GM23338 (cell line): ENCODE data around the gene EPHB2. TPM values are rescaled to one million over a fixed set of nuclear protein-coding genes. Genes with fewer than 3 reads are reported as not detected.

ENCODE experiments used
- ATAC-seq: fragments of 200-7000 bp; cut with Tn5 transposase; 3 replicates; pipeline ENCODE4 v1.9.1; 2020
- DNase-seq: peaks from one replicate; pipeline ENCODE4 v3.0.0-alpha.2; 2015; ENCODE audit warnings: low spot score
- H2AFZ ChIP-seq: fragments of 200-600 bp; sonication (generic); 2 replicates; pipeline ENCODE4 v1.8.0; 2016; ENCODE audit warnings: antibody characterized with exemption, mild to moderate bottlenecking, moderate library complexity
- H3F3A ChIP-seq: fragments of 200-600 bp; sonication (generic); replicated peaks from 2 replicates; pipeline ENCODE4 v1.8.0; 2017; ENCODE audit warnings: antibody characterized with exemption, mixed run types, low read depth
- H3K27ac ChIP-seq: fragments of 200-600 bp; sonication (generic); 2 replicates; pipeline ENCODE4 v1.6.1; 2016; ENCODE audit warnings: low read depth
- H3K27me3 ChIP-seq: fragments of 200-600 bp; sonication (generic); 2 replicates; pipeline ENCODE4 v1.8.0; 2016; ENCODE audit warnings: mild to moderate bottlenecking, mixed run types, moderate library complexity; ENCODE audit not compliant: insufficient read depth
- H3K36me3 ChIP-seq: fragments of 200-600 bp; sonication (generic); 2 replicates; pipeline ENCODE4 v1.8.0; 2016; ENCODE audit warnings: mild to moderate bottlenecking; ENCODE audit not compliant: insufficient read depth
- H3K4me1 ChIP-seq: fragments of 200-600 bp; sonication (generic); 2 replicates; pipeline ENCODE4 v1.8.0; 2016; ENCODE audit warnings: mild to moderate bottlenecking, moderate library complexity; ENCODE audit not compliant: insufficient read depth
- H3K4me2 ChIP-seq: fragments of 200-600 bp; sonication (generic); 2 replicates; pipeline ENCODE4 v1.7.1; 2017; ENCODE audit warnings: mixed run types
- H3K4me3 ChIP-seq: fragments of 200-600 bp; sonication (generic); 2 replicates; pipeline ENCODE4 v1.6.1; 2016; ENCODE audit warnings: mixed run types
- H3K79me2 ChIP-seq: fragments of 200-600 bp; sonication (generic); replicated peaks from 2 replicates; pipeline ENCODE4 v1.8.0; 2017; ENCODE audit warnings: mild to moderate bottlenecking; ENCODE audit not compliant: insufficient read depth
- H3K9me2 ChIP-seq: fragments of 200-600 bp; sonication (generic); 2 replicates; pipeline ENCODE4 v1.8.0; 2017; ENCODE audit not compliant: insufficient read depth
- H4K20me1 ChIP-seq: fragments of 200-600 bp; sonication (generic); replicated peaks from 2 replicates; pipeline ENCODE4 v1.8.0; 2017; ENCODE audit warnings: mild to moderate bottlenecking; ENCODE audit not compliant: insufficient read depth
- H3K27ac Mint-ChIP-seq: 2 replicates; pipeline ENCODE4 v1.8.0; 2020; ENCODE audit warnings: inconsistent platforms, mild to moderate bottlenecking, moderate library complexity, mixed read lengths
- H3K27me3 Mint-ChIP-seq: 3 replicates; pipeline ENCODE4 v1.8.0; 2022; ENCODE audit warnings: low read depth, mild to moderate bottlenecking, moderate library complexity, mixed read lengths, inconsistent platforms; ENCODE audit not compliant: insufficient read depth, poor library complexity
- H3K36me3 Mint-ChIP-seq: 3 replicates; pipeline ENCODE4 v1.8.0; 2021; ENCODE audit warnings: low read depth, mild to moderate bottlenecking, inconsistent platforms, moderate library complexity, mixed read lengths
- H3K4me1 Mint-ChIP-seq: 3 replicates; pipeline ENCODE4 v1.8.0; 2020; ENCODE audit warnings: mild to moderate bottlenecking, inconsistent platforms, mixed read lengths
- H3K4me3 Mint-ChIP-seq: 3 replicates; pipeline ENCODE4 v1.8.0; 2021; ENCODE audit warnings: moderate library complexity, mild to moderate bottlenecking, inconsistent platforms, mixed read lengths
- H3K9me3 Mint-ChIP-seq: 3 replicates; pipeline ENCODE4 v1.8.0; 2020; ENCODE audit warnings: moderate library complexity, mild to moderate bottlenecking, inconsistent platforms, mixed read lengths
- CREB1 ChIP-seq: fragments of 250-450 bp; sonication (Bioruptor Pico); IDR thresholded peaks from 2 replicates; pipeline ENCODE4 v1.5.0; 2020; ENCODE audit warnings: low read depth, mild to moderate bottlenecking, moderate library complexity
- EZH2 ChIP-seq: fragments of 200-600 bp; sonication (generic); IDR thresholded peaks from one replicate; pipeline ENCODE4 v1.8.0; 2017; ENCODE audit warnings: antibody characterized with exemption, mild to moderate bottlenecking, low read depth; ENCODE audit not compliant: unreplicated experiment
- EZH2phosphoT487 ChIP-seq: fragments of 200-600 bp; sonication (generic); IDR thresholded peaks from one replicate; pipeline ENCODE4 v1.8.1; 2018; ENCODE audit warnings: antibody characterized with exemption; ENCODE audit not compliant: unreplicated experiment
- JUNB ChIP-seq: IDR thresholded peaks from one replicate; pipeline ENCODE4 v1.6.1; 2016; ENCODE audit warnings: antibody characterized with exemption; ENCODE audit not compliant: unreplicated experiment
- NANOG ChIP-seq: IDR thresholded peaks from 2 replicates; pipeline ENCODE4 v1.6.1; 2016; ENCODE audit warnings: antibody characterized with exemption, borderline replicate concordance
- POLR2AphosphoS5 ChIP-seq: IDR thresholded peaks from 2 replicates; pipeline ENCODE4 v1.6.1; 2016; ENCODE audit warnings: antibody characterized with exemption, low read depth
- STAT1 ChIP-seq: IDR thresholded peaks from one replicate; pipeline ENCODE4 v1.6.1; 2016; ENCODE audit warnings: antibody characterized with exemption; ENCODE audit not compliant: unreplicated experiment
- ZNF114 ChIP-seq: fragments of 250-450 bp; sonication (Bioruptor Pico); IDR thresholded peaks from 2 replicates; pipeline ENCODE4 v1.5.0; 2020; ENCODE audit warnings: mild to moderate bottlenecking, moderate library complexity
- ZNF331 ChIP-seq: fragments of 250-450 bp; sonication (Bioruptor Pico); IDR thresholded peaks from 2 replicates; pipeline ENCODE4 v1.5.0; 2020; ENCODE audit warnings: low read depth, mild to moderate bottlenecking, moderate library complexity
- ZNF462 ChIP-seq: fragments of 250-450 bp; sonication (Bioruptor Pico); IDR thresholded peaks from 2 replicates; pipeline ENCODE4 v1.5.0; 2020; ENCODE audit warnings: mild to moderate bottlenecking, moderate library complexity
- polyA plus RNA-seq: library from polyadenylated mRNA; unstranded; fragments of >200 nt; fragmentation: Nextera tagmentation; extraction: Ambion mirVana; gene quantifications from 2 replicates; pipeline ENCODE4 v1.2.1, GENCODE V29; 2016
- total RNA-seq: library from RNA; depleted of rRNA; stranded (reverse); fragments of >200 nt; shearing (Covaris generic); gene quantifications from 2 replicates; pipeline ENCODE4 v1.2.3, GENCODE V29; 2014
- TF ChIP-seq, protein P1 (sequence below): IDR thresholded peaks from one replicate; pipeline ENCODE4 v1.6.1; 2018; ENCODE audit warnings: antibody characterized with exemption; ENCODE audit not compliant: unreplicated experiment
- TF ChIP-seq, protein P2 (sequence below): IDR thresholded peaks from 2 replicates; pipeline ENCODE4 v1.6.1; 2016; ENCODE audit warnings: antibody characterized with exemption
- TF ChIP-seq, protein P3 (sequence below), 2 experiments: fragments of 200-600 bp in 1 of 2; sonication (generic) in 1 of 2; conservative IDR thresholded peaks; 2 replicates each; pipeline versions ENCODE4 v1.5.1 to v1.6.1; 2016 to 2017; ENCODE audit warnings: antibody characterized with exemption in 2 of 2, low read depth in 2 of 2, mild to moderate bottlenecking in 2 of 2, moderate library complexity in 1 of 2

EPHB2 gene
- total and polyA plus RNA-seq, 2 experiments from 2014 or later = 4.1 to 20.1 TPM

DNA sequence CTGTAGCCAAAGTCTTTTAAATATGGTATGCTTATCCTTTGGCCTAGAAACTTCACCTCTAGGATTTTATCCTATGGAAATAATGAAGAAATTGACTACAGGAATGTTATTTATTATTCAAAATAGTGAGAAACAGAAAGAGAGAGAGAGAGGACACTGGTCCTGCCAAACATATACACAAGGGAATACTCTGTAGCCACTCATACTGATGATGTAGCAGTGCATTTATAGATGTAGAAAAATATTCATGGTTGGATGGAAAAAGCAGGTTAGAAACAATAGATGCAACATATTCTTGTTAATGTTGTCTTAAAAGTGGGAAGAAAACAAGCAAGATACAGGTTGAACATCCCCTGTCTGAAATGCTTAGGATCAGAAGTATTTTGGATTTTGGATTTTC lies 22.2 kb upstream of the EPHB2 start:
- H3K79me2 ChIP-seq = no peaks in the 10 kb centered on the region
- H3K36me3 Mint-ChIP-seq = no peaks in the 10 kb centered on the region
- no peaks in the 10 kb centered on the region for H3K36me3 ChIP-seq
- H2AFZ ChIP-seq = no peak overlapping the region
- no peak overlapping the region for H3K4me3 Mint-ChIP-seq
- H3K27me3 Mint-ChIP-seq = peaks cover 9% of the 10 kb centered on the region
- no peaks in the 10 kb centered on the region; the same call in 1 of the 2 replicates for H4K20me1 ChIP-seq
- H3K27ac ChIP-seq = no peak overlapping the region
- H3K27ac Mint-ChIP-seq = no peak overlapping the region
- H3K9me2 ChIP-seq = no peaks in the 10 kb centered on the region
- no peaks in the 10 kb centered on the region for H3F3A ChIP-seq
- H3K27me3 ChIP-seq = no peaks in the 10 kb centered on the region
- H3K9me3 Mint-ChIP-seq = no peaks in the 10 kb centered on the region; the same call in 2 of the 3 replicates
- no peaks in the 10 kb centered on the region for H3K4me1 ChIP-seq
- no peak overlapping the region for H3K4me3 ChIP-seq
- no peak for TF ChIP-seq EZH2
- TF ChIP-seq, protein P1, sequence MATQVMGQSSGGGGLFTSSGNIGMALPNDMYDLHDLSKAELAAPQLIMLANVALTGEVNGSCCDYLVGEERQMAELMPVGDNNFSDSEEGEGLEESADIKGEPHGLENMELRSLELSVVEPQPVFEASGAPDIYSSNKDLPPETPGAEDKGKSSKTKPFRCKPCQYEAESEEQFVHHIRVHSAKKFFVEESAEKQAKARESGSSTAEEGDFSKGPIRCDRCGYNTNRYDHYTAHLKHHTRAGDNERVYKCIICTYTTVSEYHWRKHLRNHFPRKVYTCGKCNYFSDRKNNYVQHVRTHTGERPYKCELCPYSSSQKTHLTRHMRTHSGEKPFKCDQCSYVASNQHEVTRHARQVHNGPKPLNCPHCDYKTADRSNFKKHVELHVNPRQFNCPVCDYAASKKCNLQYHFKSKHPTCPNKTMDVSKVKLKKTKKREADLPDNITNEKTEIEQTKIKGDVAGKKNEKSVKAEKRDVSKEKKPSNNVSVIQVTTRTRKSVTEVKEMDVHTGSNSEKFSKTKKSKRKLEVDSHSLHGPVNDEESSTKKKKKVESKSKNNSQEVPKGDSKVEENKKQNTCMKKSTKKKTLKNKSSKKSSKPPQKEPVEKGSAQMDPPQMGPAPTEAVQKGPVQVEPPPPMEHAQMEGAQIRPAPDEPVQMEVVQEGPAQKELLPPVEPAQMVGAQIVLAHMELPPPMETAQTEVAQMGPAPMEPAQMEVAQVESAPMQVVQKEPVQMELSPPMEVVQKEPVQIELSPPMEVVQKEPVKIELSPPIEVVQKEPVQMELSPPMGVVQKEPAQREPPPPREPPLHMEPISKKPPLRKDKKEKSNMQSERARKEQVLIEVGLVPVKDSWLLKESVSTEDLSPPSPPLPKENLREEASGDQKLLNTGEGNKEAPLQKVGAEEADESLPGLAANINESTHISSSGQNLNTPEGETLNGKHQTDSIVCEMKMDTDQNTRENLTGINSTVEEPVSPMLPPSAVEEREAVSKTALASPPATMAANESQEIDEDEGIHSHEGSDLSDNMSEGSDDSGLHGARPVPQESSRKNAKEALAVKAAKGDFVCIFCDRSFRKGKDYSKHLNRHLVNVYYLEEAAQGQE = no peak
- TF ChIP-seq STAT1 = no peak
- no peak for TF ChIP-seq ZNF462 (CRISPR knock-in tag)
- TF ChIP-seq, protein P2, sequence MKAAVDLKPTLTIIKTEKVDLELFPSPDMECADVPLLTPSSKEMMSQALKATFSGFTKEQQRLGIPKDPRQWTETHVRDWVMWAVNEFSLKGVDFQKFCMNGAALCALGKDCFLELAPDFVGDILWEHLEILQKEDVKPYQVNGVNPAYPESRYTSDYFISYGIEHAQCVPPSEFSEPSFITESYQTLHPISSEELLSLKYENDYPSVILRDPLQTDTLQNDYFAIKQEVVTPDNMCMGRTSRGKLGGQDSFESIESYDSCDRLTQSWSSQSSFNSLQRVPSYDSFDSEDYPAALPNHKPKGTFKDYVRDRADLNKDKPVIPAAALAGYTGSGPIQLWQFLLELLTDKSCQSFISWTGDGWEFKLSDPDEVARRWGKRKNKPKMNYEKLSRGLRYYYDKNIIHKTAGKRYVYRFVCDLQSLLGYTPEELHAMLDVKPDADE = no peak
- no peak for TF ChIP-seq JUNB
- TF ChIP-seq ZNF331 (CRISPR knock-in tag) = no peak
- no peak for TF ChIP-seq NANOG
- no peak for TF ChIP-seq POLR2AphosphoS5
- no peak for TF ChIP-seq ZNF114 (CRISPR knock-in tag)
- no peak for TF ChIP-seq CREB1 (CRISPR knock-in tag)
- no peak for TF ChIP-seq EZH2phosphoT487
- TF ChIP-seq, protein P3, sequence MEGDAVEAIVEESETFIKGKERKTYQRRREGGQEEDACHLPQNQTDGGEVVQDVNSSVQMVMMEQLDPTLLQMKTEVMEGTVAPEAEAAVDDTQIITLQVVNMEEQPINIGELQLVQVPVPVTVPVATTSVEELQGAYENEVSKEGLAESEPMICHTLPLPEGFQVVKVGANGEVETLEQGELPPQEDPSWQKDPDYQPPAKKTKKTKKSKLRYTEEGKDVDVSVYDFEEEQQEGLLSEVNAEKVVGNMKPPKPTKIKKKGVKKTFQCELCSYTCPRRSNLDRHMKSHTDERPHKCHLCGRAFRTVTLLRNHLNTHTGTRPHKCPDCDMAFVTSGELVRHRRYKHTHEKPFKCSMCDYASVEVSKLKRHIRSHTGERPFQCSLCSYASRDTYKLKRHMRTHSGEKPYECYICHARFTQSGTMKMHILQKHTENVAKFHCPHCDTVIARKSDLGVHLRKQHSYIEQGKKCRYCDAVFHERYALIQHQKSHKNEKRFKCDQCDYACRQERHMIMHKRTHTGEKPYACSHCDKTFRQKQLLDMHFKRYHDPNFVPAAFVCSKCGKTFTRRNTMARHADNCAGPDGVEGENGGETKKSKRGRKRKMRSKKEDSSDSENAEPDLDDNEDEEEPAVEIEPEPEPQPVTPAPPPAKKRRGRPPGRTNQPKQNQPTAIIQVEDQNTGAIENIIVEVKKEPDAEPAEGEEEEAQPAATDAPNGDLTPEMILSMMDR (conservative IDR thresholded peaks at IDR 0.05; ENCODE audit: low read depth in 2 of 2) = no peak
- H3K4me1 Mint-ChIP-seq = peaks cover 7% of the 10 kb centered on the region
- DNase-seq = no peak
- ATAC-seq = no peak
- no peak overlapping the region for H3K4me2 ChIP-seq
